Spleen (tissue), 11 donors: Measurements from ENCODE around the gene MAST2. TPM values are rescaled to one million over a fixed set of nuclear protein-coding genes. Genes with fewer than 3 reads are reported as not detected.

ENCODE experiments used
- DNase-seq: peaks from one replicate; pipeline ENCODE4 v3.0.0-alpha.2; 2020
- H3K27ac ChIP-seq, 8 donors: fragments of 200-600 bp; sonication (generic) in 7 of 8; 1 replicate in 4 of 8; 2 replicates in 4 of 8; pipeline versions ENCODE4 v1.5.0 to v1.8.0; 2016 to 2021; ENCODE audit warnings: inconsistent platforms in 4 of 8, mild to moderate bottlenecking in 4 of 8, moderate library complexity in 1 of 8
- H3K27me3 ChIP-seq, 7 donors: fragments of 200-600 bp; sonication (generic) in 6 of 7; replicated peaks in 1 of 7; 1 replicate in 4 of 7; 2 replicates in 3 of 7; pipeline versions ENCODE4 v1.5.0 to v1.8.0; 2016 to 2021; ENCODE audit warnings: inconsistent platforms in 3 of 7, mild to moderate bottlenecking in 1 of 7
- H3K36me3 ChIP-seq, 6 donors: fragments of 200-600 bp; sonication (generic) in 5 of 6; 1 replicate in 4 of 6; 2 replicates in 2 of 6; pipeline versions ENCODE4 v1.5.0 to v1.8.0; 2016 to 2021; ENCODE audit warnings: inconsistent platforms in 2 of 6
- H3K4me1 ChIP-seq, 6 donors: fragments of 200-600 bp; sonication (generic) in 5 of 6; 1 replicate in 3 of 6; 2 replicates in 3 of 6; pipeline versions ENCODE4 v1.5.0 to v1.8.0; 2016 to 2021; ENCODE audit warnings: inconsistent platforms in 3 of 6
- H3K4me3 ChIP-seq, 8 donors: fragments of 200-600 bp; sonication (generic) in 7 of 8; 1 replicate in 4 of 8; 2 replicates in 4 of 8; pipeline versions ENCODE4 v1.5.0 to v1.8.0; 2016 to 2021; ENCODE audit warnings: inconsistent platforms in 4 of 8, mild to moderate bottlenecking in 4 of 8, moderate library complexity in 2 of 8
- H3K9me3 ChIP-seq, 8 donors: fragments of 200-600 bp; sonication (generic) in 7 of 8; 1 replicate in 4 of 8; 2 replicates in 4 of 8; pipeline versions ENCODE4 v1.5.0 to v1.8.0; 2016 to 2021; ENCODE audit warnings: inconsistent platforms in 4 of 8
- CTCF ChIP-seq, 11 experiments: fragments of 200-600 bp in 7 of 11; fragments of 450-650 bp in 4 of 11; sonication (generic) in 4 of 11; IDR thresholded peaks in 8 of 11; conservative IDR thresholded peaks in 3 of 11; 1 replicate in 7 of 11; 2 replicates in 4 of 11; pipeline versions ENCODE4 v1.4.0 to v1.8.0; 2016 to 2021; ENCODE audit warnings: antibody characterized with exemption in 11 of 11, inconsistent platforms in 4 of 11, mild to moderate bottlenecking in 1 of 11
- POLR2A ChIP-seq, 3 donors: fragments of 450-650 bp; IDR thresholded peaks; one replicate each; pipeline ENCODE4 v1.5.1; 2017; ENCODE audit warnings: antibody characterized with exemption in 3 of 3, mild to moderate bottlenecking in 1 of 3
- POLR2AphosphoS5 ChIP-seq, 3 donors: sonication (generic); formaldehyde crosslinking; IDR thresholded peaks; one replicate each; pipeline ENCODE4 v1.5.1; 2017; ENCODE audit warnings: antibody characterized with exemption in 3 of 3
- WGBS, 5 donors: extraction: QIAGEN DNeasy Blood & Tissue Kit in 3 of 5; methylation state at CpG; one replicate each; pipeline versions ENCODE4 v1.1.5 to v1.1.7; 2013 to 2018; 5-methylcytosine and 5-hydroxymethylcytosine counted together
- intact Hi-C: fragments of 100-400 bp; cut with DNase I; formaldehyde crosslinking; loops from one replicate; pipeline ENCODE4 v1.15.0; 2023; ENCODE audit warnings: low total_unique reads
- polyA plus RNA-seq, 3 donors: library from polyadenylated mRNA; stranded (reverse); fragments of 200-250 nt; gene quantifications; one replicate each; pipeline ENCODE4 v1.2.1, GENCODE V29; 2013
- total RNA-seq, 7 donors: library from RNA; depleted of rRNA in 3 of 7; stranded (reverse); fragments of >200 nt in 3 of 7; fragmentation: NEBNext Ultra II Directional in 4 of 7; extraction: Animal tissue kit (Norgen Biotek cat#: 25700) in 4 of 7; gene quantifications; one replicate each; pipeline versions ENCODE4 v1.1.0 to v1.2.1, GENCODE V29; 2016 to 2021
- donor health status: healthy with polysubstance abuse.
- donor health status: DM: no; HTN: no; CAD: no; lungs with moderate emphysema.
- donor health status: DM: no; HTN: no; CAD: no.
- donor health status: Bipolar disorder and iron deficiency.
- donor health status: healthy.
- donor health status: DM: no; HTN: no; CAD: no.
- donor health status: DM: yes; HTN: yes; CAD: no.

Gene MAST2
- total and polyA plus RNA-seq, 10 donors: 3.6 to 19.4 (median 12.9) TPM

GRCh38 chr1:46081619-46082018, 278.2 kb downstream of the MAST2 start:
- no peaks in the 10 kb centered on the region for H3K27me3 ChIP-seq
- TF ChIP-seq CTCF (IDR thresholded peaks at IDR 0.05 in 8 of 11, conservative IDR thresholded peaks at IDR 0.05 in 3 of 11): no peak
- no peak for TF ChIP-seq POLR2A (IDR thresholded peaks at IDR 0.05)
- no peak for TF ChIP-seq POLR2AphosphoS5 (IDR thresholded peaks at IDR 0.05)
- 30 to 53% (median 36%) methylated on average over 1 of the region's 1 CpG for WGBS, 5 donors
- no peak overlapping the region for H3K4me3 ChIP-seq
- H3K27ac ChIP-seq: peak overlapping the region in 6 of 8 donors; percentile 22 to 70 (median 54)
- H3K36me3 ChIP-seq: no peaks in the 10 kb centered on the region
- peaks cover 0 to 29% (median 13%) of the 10 kb centered on the region in 6 donors for H3K4me1 ChIP-seq
- no peak for DNase-seq
- peaks cover 0 to 3% (median 0%) of the 10 kb centered on the region in 8 donors for H3K9me3 ChIP-seq
- intact Hi-C loops: no loop called here

GRCh38 chr1:46083579-46083978, 280.2 kb downstream of the MAST2 start:
- Histone ChIP-seq H3K27me3 (no peaks in the 10 kb centered on the region), H3K36me3 (no peaks in the 10 kb centered on the region), H3K9me3 (peaks cover 0 to 3% (median 0%) of the 10 kb centered on the region in 8 donors), H3K4me1 (peaks cover 0 to 18% (median 6%) of the 10 kb centered on the region in 6 donors), H3K4me3 (no peak overlapping the region), H3K27ac (no peak overlapping the region)
- no peak for DNase-seq
- TF ChIP-seq CTCF (IDR thresholded peaks at IDR 0.05 in 8 of 11, conservative IDR thresholded peaks at IDR 0.05 in 3 of 11) (no peak), POLR2A (IDR thresholded peaks at IDR 0.05) (no peak), POLR2AphosphoS5 (IDR thresholded peaks at IDR 0.05) (no peak)
- intact Hi-C loops: no loop called here

- TF ChIP-seq POLR2AphosphoS5 (IDR thresholded peaks at IDR 0.05) (no peak), CTCF (IDR thresholded peaks at IDR 0.05 in 8 of 11, conservative IDR thresholded peaks at IDR 0.05 in 3 of 11) (no peak), POLR2A (IDR thresholded peaks at IDR 0.05) (no peak)
- peaks cover 0 to 3% (median 0%) of the 10 kb centered on the region in 8 donors for H3K9me3 ChIP-seq
- no peak overlapping the region for H3K4me3 ChIP-seq
- H3K27ac ChIP-seq: no peak overlapping the region
- no peaks in the 10 kb centered on the region for H3K27me3 ChIP-seq
- WGBS, 5 donors: 71 to 97% (median 78%) methylated on average over 1 of the region's 1 CpG
- H3K4me1 ChIP-seq: peaks cover 0 to 23% (median 6%) of the 10 kb centered on the region in 6 donors
- DNase-seq: no peak
- H3K36me3 ChIP-seq: no peaks in the 10 kb centered on the region
- intact Hi-C loops: no loop called here
Measured at GRCh38 chr1:46084553-46085451, 281.4 kb downstream of the MAST2 start.

Other genes with a start within 250 kb of the MAST2 start
- gene NASP, start 219.6 kb upstream of the MAST2 start, total RNA-seq: 100 to 1,000 TPM in 5 of 7 donors, 10 to 100 TPM in 2; 85.1 to 143 (median 110) TPM
- gene NASP, start 219.6 kb upstream of the MAST2 start, polyA plus RNA-seq: 100 to 1,000 TPM; 132 to 151 (median 139) TPM
- gene CCDC17, start 179.6 kb upstream of the MAST2 start, total RNA-seq: 1 to 10 TPM; 2.6 to 7.6 (median 5.4) TPM
- gene CCDC17, start 179.6 kb upstream of the MAST2 start, polyA plus RNA-seq: 1 to 10 TPM in 2 of 3 donors, under 1 TPM in 1; 0.55 to 1.6 (median 1.5) TPM
- 100 to 1,000 TPM; 118 to 174 (median 136) TPM for gene GPBP1L1, start 117.1 kb upstream of the MAST2 start, total RNA-seq
- 10 to 100 TPM; 36.3 to 53.0 (median 42.8) TPM for gene GPBP1L1, start 117.1 kb upstream of the MAST2 start, polyA plus RNA-seq
- 10 to 100 TPM; 16.4 to 32.7 (median 19.9) TPM for gene TMEM69, start 115.4 kb upstream of the MAST2 start, total RNA-seq
- gene TMEM69, start 115.4 kb upstream of the MAST2 start, polyA plus RNA-seq: 10 to 100 TPM; 18.3 to 24.5 (median 20.8) TPM
- gene IPP, start 53.0 kb upstream of the MAST2 start, total RNA-seq: 10 to 100 TPM in 5 of 7 donors, 1 to 10 TPM in 2; 7.6 to 13.4 (median 10.8) TPM
- 1 to 10 TPM in 2 of 3 donors, under 1 TPM in 1; 0.96 to 4.1 (median 2.5) TPM for gene IPP, start 53.0 kb upstream of the MAST2 start, polyA plus RNA-seq